GM18868 (cell line): ENCODE results near the gene PRKN.

Experiments used
- ATAC-seq: cut with Tn5 transposase; IDR thresholded peaks from one replicate; pipeline ENCODE4 v1.9.1; 2021; ENCODE audit warnings: mild to moderate bottlenecking, moderate library complexity; ENCODE audit not compliant: unreplicated experiment

PRKN gene

DNA sequence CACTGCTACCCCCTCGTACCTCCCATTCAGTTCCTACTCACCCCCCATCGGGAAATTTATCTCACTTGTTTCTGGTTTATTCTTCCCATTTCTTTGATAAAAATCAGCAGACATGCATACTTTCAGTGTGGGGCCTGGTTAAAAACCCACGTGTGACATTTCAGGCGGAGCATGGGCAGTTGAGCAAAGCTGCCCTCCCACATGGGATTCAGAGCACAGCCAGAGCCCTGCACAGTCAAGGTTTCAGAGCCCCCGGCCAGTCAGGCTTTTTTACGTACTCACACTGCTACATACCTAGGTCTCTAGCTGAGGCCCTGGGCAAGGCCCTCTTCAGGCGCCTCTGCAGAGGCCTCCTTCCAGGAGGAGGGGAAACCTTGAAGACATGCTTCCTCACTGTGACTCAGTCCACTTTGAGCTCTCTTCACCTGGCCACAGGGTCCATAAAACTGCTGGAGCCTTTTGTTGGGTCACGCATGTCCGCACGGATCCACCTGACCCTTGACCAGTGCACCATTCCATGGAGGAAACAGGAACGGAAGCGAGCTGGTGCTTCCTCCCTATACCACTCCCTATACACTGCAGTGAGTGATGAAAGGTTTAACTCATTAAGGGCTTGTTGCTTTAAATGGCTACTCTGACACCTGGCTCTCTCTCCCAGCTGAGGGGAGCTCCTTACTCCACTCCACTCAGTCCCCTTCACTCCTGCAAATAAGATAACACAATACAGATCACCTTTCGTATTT, 713.3 kb downstream of the PRKN start:
- ATAC-seq, result no peak

DNA sequence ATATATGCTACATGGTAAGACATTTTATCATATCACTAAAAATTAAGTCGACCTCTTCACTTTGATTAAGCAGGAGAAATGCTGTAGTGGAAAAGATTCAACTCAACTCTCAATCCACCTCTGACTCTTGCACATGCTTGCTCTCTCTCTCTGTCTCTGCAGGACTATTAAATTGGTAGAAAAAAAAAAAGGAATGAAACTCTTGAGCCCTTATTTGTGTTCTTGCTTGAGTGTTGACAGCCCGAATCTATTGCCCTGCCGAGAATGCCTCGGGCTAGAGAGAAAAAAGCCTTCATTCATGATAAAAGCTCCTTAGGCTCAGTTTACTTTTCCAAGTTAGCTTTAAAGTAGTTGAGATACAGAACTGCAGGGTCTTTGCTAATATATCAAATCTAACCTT, 722.2 kb downstream of the PRKN start:
- ATAC-seq, result no peak

DNA sequence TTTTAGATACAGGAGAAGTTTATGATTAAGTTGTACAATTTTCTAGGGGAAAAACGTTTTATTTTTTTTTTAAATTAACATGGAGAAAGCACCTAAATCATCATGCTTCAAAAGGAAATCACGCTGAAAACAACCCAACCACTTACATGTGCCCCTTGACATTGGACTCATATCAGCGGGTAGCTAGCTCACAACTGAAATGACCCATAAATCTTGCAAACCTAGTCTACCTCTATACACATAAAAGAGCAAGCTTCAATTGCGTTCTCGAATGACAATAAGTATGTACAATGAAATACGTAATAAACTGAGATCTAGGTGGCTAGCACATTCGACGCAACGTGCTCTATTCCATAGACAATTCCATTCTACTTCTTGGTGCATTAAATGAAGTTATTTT, 730.8 kb downstream of the PRKN start:
- no peak for ATAC-seq

DNA sequence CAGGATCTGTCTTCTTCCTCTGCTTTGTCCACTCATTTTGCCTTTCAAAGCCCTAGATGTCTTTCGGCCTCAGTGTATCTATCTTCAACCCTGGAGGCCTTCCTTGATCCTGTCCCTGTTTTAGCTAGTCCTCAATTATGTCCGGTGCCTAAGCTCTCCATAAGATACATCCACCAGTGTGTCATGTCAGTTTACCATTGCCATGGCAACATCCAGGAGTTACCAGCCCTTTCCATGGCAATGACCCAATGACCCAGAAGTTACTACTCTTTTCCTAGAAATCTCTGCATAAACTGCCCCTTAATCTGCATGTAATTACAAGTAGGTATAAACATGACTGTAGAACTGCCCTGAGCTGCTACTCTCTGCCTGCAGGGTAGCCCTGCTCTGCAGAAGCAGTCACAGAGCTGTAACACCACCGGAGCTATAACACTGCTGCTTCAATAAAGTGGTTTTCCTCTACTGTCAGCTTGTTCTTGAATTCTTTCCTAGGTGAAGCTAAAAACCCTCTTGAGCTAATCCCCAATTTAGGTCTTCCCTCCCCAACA, 741.6 kb downstream of the PRKN start:
- no peak for ATAC-seq

DNA sequence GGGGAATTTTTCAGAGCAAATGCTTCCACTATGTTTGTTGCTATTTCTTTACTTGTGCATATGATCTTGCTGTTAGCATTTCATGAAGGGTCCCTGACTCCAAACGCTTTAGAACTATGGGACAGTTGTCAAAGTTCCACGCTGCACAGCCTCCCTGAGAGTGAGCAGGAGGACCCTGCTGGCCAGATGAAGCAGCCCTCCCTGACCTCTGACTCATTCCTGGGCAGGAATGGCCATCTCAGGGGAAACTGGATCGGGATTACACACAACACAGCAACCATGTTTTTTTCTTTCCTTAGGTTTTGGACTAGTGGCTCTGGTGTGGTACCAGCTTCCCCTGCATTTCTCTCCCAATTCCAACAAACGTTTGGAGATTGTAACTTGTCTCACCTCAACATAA, 742.9 kb downstream of the PRKN start:
- ATAC-seq, result no peak

DNA sequence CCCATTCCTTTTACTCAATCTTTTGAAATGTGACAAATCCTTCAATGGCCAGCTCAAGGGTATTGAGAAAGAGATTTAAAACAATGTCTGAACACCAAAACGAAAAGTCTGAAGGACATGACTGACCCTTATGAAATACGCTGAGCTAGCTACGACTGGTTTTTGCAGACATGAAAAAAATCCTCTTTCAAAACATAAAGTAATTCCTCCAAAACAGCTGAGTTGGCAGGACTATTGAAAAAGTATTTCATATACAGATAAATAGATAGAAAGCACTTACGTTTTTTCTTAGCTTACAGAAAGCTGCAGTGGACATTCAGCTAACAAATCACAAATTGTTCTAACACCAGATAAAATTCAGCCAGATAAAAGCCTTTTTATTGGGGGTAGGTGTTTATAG, 751.0 kb downstream of the PRKN start:
- ATAC-seq, result no peak

DNA sequence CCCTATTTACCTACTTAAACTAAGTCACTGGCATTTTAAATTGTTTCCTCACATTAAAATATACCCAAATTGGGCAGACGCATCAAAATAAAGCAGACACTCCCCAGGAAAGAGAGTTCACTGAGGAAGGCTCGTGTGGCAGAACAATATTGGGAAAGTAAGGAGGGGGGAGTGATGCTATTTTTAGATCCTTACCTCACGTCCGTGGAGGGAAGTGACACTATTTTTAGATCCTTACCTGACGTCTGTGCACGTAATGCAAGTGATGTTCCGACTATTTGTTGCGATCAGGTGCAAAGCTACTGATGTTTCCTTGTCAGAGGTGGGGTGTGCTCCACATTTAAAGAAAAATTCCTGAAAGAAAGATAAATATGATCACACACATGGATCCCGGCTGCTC, 754.5 kb downstream of the PRKN start:
- no peak for ATAC-seq

DNA sequence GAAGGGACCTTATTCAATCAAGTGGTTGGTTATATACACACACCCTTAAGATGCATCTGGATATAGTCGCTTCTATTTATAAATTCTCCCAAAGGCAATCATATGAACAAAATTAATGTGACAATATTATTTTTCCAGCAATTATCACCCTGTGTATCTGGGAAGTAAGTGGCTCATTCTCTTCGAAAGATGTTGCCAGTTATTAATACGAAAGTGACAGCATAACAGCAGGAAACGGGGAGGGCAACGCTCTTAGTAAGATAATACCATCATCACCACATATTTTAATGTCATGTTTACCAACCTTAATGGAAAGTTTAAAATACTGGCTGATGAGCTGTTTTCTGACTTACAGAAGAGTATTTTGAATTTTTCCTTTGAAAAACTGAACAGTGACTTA, 756.5 kb downstream of the PRKN start:
- ATAC-seq, result no peak

DNA sequence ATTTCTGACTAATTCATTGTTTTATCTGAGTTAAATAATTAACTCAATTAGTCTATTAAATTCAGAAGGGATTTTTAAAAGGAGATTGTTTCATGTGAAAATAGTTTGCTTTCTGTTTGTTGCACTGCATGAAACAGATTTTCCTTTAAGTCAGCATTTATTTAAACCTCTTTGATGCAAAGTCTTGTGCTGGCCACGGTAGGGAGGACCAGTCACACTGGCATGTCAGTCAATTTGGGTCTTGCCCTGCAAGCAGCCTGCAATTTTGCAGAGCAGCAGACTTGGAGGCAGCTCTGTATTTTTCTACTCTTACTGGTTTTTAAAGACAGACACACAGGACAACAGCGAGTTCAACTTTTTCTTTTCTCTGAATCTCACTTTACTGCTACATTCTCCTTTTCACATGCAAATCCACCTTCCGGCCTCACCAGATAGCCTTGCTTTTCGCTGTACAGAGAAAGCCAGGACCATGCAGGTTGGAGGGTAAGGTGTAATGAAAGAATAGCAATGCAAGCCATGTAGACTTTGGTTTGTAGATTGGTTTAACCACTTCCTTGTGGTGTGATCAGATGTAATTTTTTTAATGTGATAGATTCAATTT, 763.8 kb downstream of the PRKN start:
- no peak for ATAC-seq

DNA sequence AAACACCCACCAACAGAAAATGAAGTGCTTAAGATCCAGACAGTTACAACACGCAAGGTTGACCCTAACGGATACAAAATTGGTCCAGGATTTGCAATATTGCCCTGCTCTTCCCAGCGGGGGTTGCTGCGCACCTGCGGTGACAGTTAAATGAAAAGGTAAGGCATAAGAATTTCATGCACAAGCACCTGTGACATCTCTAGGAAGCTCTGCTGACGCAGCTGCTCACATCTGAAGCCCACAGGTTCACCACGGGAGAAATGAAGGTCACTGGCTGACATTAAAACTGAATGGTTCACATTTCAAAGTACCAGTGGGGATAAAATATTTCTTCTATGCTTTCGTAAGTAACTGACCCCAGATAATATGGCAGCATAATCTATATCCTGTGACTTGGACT, 764.4 kb downstream of the PRKN start:
- no peak for ATAC-seq

DNA sequence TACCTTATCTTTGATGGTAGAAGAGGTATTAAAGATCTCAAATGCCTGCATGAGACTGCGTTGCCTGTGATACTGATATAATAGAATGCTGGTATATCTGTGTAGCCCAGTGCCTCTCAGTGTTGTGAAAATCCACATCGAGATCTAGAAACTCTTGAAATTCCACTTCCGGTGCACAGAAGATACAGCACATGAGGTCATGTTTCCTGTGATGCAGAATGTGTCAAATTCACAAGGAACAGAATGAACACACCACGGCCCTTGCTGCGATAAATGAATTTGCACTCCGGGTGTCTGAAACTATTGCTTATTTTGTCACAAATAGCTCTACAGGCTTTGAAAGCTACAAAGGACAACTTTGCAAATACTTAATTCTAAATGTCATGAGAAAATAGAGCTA, 765.8 kb downstream of the PRKN start:
- ATAC-seq, result no peak

DNA sequence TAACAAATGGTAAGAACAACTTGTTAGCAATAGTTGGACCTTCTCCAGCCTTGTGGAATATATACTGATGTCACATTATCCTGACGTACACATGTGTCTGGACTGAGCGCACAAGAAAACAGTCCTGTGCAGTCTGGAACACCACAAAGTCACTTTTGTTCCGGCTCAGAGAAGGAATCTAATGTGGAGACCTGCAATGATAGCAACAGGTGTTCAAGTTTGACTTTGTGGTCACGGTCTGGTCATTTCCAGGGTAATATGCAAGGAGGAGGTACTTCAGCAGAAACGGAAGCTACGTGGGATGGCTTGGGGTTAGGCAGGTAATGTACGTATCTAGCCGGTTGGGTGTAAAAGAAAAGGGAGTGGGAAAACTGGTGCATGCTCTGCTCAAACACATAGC, 766.5 kb downstream of the PRKN start:
- no peak for ATAC-seq

DNA sequence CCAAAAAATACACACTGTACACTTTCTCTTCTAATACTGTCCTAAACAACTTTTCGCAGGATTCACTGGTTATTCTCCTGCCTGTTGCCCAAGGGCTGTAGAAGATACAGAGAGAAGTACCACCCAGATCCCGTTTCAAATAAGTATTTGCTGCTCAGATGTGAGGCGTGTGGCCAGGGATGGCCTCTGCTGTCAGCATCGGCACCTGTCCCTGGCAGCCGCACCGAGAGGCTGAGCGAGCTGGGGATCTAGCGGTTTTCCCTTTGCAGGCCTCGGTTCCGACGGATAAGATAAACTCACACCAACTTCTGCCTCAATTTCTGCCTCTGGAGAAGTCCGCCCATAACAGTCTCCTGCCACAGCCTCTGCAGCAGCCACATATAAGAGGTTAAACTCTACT, 768.5 kb downstream of the PRKN start:
- ATAC-seq, result no peak

DNA sequence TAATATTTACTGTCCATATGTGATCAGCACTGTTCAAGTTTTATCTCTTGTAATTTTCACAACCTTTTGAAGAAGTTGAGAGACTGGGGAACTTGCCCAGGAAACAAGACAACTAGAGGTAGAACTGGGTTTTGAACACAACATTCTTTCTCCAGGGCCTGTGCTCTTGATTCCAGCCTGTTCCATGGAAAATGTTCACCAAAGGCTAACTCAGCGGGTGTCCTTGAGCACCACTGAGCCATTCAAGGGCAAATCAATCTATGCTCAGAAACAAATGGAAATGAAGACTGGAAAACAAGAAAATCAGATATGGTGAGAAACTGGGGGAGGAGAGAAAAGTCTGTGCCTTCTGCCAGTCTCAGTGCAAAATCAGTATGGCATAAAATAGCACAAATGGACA, 771.5 kb downstream of the PRKN start:
- no peak for ATAC-seq

DNA sequence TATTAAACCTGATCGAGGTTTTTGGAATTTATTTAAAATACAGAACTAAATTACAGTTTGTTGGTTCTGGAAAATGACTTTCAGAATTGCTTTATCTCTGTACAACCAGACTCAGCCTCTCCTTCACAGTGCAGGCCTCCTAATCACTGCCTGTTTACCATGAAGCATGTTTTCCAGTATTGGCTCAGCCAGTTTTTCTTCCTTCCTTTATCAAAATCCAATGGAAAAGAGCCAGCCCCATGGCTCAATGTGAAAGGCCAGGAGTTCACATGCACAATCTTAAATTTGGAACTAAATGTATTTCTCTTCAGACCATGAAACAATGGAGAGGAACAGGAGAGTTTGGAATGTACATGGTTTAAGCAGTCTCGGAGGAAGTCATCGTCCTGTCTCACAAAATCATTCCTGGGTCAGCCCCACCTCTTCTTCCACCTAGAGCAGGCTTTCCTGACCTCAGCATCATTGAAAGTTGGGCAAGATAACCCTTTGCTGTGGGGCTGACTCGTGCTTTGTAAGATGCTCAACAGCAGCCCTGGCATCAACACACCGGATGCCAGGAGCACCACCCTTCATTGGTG, 772.8 kb downstream of the PRKN start:
- ATAC-seq, result no peak

DNA sequence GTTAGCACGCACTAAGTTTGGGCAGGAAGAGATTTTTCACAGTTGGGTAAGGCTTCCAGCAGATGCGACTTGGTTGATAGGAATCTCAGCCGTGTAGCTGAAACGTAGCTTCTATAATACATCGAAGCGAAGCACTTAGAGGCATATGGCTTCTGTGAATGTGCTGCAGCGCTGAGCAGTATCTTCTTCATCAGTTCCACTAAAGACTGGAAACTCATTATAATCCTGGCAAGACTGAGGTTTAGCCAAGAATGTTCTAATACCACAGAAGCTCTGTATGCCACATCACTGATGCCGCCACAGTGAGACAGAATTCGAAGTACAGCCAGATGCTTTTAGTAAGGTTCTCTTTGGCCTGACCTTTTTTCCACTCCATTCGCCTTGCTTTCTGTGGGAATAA, 773.5 kb downstream of the PRKN start:
- no peak for ATAC-seq

DNA sequence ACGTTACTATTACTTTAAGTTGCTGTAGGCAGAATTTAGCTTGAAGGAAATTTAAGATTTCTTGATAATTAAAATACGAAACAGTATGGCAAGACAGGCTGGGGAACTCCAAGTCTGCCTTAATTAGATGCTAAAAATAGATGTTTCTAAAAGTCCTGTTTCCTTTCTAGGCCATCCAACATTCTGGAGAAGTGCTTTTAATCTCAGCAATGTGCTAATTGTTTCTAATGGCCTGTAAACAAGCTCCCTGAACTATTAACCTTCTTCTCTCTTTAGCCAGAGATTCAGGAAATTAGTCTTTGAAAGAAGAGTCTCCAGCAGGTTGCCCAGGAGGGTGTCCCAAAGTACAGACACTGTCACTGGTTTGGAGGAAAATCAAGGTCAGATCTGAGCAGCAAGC, 776.4 kb downstream of the PRKN start:
- no peak for ATAC-seq

DNA sequence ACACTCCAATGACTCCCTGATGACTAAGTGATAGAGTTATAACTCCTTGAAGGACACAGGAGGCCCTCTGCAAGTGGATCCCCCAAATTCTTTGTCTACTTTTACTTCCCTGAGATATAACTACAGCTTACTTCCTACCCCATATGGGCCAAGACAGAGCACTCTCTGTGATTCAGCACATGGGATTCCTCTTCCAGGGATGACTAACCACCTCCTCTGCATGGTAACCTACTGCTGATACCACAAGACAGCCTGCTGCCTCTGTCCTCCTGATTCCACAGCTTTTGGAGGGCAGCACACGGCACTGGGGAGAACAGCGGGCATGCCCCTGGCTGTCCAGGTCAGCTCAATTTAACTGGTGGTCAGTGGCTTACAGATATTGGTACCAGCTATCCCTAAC, 778.0 kb downstream of the PRKN start:
- no peak for ATAC-seq

DNA sequence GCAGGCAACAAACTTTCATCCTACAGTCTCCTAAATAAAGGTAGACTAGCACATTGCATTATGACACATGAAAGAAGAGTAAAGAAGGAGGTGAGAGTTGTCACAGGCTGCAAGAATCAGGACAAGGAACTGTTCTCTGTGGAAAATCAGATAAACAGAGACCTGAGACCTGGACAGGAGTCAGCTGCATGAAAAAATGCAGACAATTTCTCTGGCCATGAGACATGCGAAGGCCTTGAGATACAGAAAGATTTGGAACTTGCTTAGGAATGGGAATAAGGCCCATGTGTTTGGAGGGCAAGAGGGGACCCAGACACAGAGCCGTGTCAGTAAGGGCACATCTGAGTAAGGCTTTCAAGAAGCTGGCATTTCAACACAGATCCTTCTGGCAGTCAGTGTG, 779.1 kb downstream of the PRKN start:
- ATAC-seq, result no peak

DNA sequence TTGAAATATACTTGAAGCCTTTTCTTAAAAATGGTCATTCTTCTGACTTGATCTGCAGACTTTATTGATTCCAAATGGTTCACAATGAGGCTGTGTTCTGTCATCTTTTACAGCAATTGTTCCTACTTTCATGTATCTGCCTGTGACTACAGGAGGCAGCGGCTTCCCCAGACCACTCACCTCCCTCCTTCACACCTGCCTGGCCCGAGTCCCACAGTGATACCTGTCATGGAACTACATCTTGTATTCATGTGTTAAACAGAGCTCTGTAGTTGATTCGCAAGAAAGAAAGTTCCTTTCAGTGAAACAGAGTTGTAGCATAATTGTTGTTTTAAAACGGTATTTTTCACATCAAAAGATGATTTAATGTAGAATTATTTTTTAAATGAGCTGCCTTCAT, 780.2 kb downstream of the PRKN start:
- no peak for ATAC-seq

DNA sequence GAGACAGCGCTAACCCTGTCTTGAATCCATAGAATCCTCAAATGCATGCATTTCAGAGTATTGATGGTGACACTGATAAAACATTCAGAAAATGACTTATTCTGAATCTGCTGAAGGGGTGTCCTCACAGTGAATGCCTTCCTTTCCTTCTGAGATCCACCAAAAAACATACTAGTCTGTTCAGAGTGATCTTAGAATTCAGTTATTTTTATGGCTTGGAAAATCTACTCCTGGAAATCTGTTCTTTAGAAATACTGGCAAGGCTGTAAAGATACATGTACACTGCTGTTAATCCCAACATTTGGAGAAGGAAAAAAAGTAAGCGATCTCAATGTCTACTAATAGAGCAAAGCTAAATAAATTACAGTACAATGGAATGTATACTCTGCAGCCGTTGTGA, 781.1 kb downstream of the PRKN start:
- ATAC-seq, result no peak

DNA sequence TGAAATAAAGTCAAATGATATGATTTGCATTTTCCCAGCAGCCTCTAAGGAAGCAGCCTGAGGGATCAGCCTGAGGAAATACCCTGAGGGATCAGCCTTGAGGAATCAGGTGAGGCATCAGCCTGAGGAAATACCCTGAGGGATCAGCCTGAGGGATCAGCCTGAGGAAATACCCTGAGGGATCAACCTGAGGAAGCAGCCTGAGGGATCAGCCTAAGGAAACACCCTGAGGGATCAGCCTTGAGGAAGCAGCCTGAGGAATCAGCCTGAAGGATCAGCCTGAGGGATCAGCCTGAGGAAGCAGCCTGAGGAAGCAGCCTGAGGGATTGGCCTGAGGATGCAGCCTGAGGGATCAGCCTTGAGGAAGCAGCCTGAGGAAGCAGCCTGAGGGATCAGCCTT, 784.0 kb downstream of the PRKN start:
- ATAC-seq, result no peak
